Measurements from ENCODE around the gene HECA. TPM values are rescaled to one million over a fixed set of nuclear protein-coding genes. Genes with fewer than 3 reads are reported as not detected.
"Not testable (repeated sequence)": the region's sequence is repeated elsewhere in the genome, so short reads cannot be mapped to it uniquely, and the experiment has no call there.

HECA gene
- total RNA-seq, 1 experiment from 2014 or later: 11.6 TPM

DNA sequence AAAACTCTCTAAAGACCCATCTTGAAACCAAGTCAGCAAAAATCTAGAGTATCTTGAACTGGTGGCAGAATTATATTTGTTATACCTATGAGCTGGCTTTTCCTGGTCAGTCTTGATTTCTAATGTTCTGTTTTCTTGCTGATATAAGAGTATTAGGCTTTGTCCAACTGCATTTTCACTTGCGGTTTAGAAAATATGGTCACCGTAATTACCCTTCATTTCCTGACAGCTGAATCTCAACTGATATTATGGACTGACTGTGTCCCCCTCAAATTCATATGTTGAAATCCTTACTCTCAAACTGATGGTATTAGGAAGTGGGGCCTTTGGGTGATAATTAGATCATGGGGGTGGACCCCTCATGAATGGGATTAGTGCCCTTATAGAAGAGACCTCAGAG is 84.9 kb downstream of the HECA start:
- intact Hi-C loops (cut with micrococcal nuclease; ENCODE audit: unreplicated experiment): loop anchor here (1.0 kb wide), 3 partner anchors 145 to 405 kb away; no protein-coding TSS in a partner anchor
- ChIA-PET POLR2A (ENCODE audit: unreplicated experiment) (interaction anchor here (0.6 kb wide), 1 partner anchor 188 kb away, joined by 3 read pairs; no protein-coding TSS in a partner anchor), CTCF (interaction anchor here (0.6 to 1.1 kb wide), 4 partner anchors 11 to 175 kb away, joined by 3 to 12 read pairs (median 6); no protein-coding TSS in a partner anchor)

DNA sequence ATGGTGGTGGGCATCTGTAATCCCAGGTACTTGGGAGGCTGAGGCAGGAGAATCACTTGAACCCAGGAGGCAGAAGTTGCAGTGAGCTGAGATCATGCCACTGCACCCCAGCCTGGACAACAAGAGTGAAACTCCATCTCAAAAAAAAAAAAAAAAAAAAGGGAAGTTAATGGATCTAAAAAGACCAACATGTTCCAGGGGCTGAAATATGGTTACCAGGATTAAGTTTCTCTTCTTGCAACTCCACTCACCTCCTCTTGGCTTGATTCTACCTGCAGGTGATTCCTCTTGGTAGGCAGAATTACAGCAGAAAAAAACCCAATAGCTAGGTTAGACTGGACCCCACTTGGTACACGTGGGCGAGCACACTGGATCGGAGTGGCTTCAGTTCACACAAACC is 93.5 kb downstream of the HECA start:
- BruUV-seq (replicated peaks); H3F3A ChIP-seq (ENCODE audit: insufficient read depth, low read depth); H3K4me1 ChIP-seq (replicated peaks; ENCODE audit: insufficient read depth); H3K27me3 ChIP-seq (ENCODE audit: insufficient read depth, low read depth); H3K9me3 ChIP-seq (ENCODE audit: insufficient read depth, low read depth); intact Hi-C loops (cut with micrococcal nuclease; ENCODE audit: unreplicated experiment); CTCF ChIA-PET; H3K27ac ChIP-seq; H3K79me2 ChIP-seq (ENCODE audit: low read depth); H3K4me3 ChIP-seq; H3K36me3 ChIP-seq (ENCODE audit: low read depth); H2AFZ ChIP-seq; DNase-seq; H3K4me2 ChIP-seq; POLR2A ChIA-PET (ENCODE audit: unreplicated experiment); H3K9me2 ChIP-seq (ENCODE audit: insufficient read depth); H4K20me1 ChIP-seq (ENCODE audit: insufficient read depth): not testable (repeated sequence)

More for the DNA sequence above, 84.9 kb downstream of the HECA start:
- Histone ChIP-seq H2AFZ (no peak overlapping the region), H3K36me3 (ENCODE audit: low read depth) (no peaks in the 10 kb centered on the region), H3K27me3 (ENCODE audit: insufficient read depth, low read depth) (no peaks in the 10 kb centered on the region), H3F3A (ENCODE audit: insufficient read depth, low read depth) (no peaks in the 10 kb centered on the region), H3K9me2 (ENCODE audit: insufficient read depth) (no peaks in the 10 kb centered on the region; the same call in 1 of the 2 replicates), H4K20me1 (ENCODE audit: insufficient read depth) (no peaks in the 10 kb centered on the region), H3K9me3 (ENCODE audit: insufficient read depth, low read depth) (no peaks in the 10 kb centered on the region), H3K4me3 (no peak overlapping the region), H3K4me1 (replicated peaks; ENCODE audit: insufficient read depth) (no peaks in the 10 kb centered on the region), H3K27ac (no peak overlapping the region), H3K79me2 (ENCODE audit: low read depth) (no peaks in the 10 kb centered on the region), H3K4me2 (no peak overlapping the region)
- no peak for DNase-seq
- TF ChIP-seq EZH2 (IDR thresholded peaks at IDR 0.05; ENCODE audit: low read depth): no peak
- TF ChIP-seq, protein P1, sequence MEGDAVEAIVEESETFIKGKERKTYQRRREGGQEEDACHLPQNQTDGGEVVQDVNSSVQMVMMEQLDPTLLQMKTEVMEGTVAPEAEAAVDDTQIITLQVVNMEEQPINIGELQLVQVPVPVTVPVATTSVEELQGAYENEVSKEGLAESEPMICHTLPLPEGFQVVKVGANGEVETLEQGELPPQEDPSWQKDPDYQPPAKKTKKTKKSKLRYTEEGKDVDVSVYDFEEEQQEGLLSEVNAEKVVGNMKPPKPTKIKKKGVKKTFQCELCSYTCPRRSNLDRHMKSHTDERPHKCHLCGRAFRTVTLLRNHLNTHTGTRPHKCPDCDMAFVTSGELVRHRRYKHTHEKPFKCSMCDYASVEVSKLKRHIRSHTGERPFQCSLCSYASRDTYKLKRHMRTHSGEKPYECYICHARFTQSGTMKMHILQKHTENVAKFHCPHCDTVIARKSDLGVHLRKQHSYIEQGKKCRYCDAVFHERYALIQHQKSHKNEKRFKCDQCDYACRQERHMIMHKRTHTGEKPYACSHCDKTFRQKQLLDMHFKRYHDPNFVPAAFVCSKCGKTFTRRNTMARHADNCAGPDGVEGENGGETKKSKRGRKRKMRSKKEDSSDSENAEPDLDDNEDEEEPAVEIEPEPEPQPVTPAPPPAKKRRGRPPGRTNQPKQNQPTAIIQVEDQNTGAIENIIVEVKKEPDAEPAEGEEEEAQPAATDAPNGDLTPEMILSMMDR (conservative IDR thresholded peaks at IDR 0.05): no peak
- BruUV-seq (replicated peaks): no TSS peak

Other genes with a start within 250 kb of the HECA start
- 32.0 and 39.6 TPM in 2 replicates for gene REPS1, start 146.8 kb upstream of the HECA start, total RNA-seq (2021)
- gene ABRACL, start 106.3 kb upstream of the HECA start, total RNA-seq (2021): 33.7 and 35.4 TPM in 2 replicates
- 0.09 TPM in 1 of 2 replicates, not detected in the other for gene TXLNB, start 156.9 kb downstream of the HECA start, total RNA-seq (2021)
- gene CITED2, start 239.6 kb downstream of the HECA start, total RNA-seq (2021): 47.0 and 54.0 TPM in 2 replicates

All from PC-9 (cell line).